Measurements from ENCODE around the gene MAP3K9.
"Not testable (repeated sequence)": the region's sequence is repeated elsewhere in the genome, so short reads cannot be mapped to it uniquely, and the experiment has no call there.

The MAP3K9 gene

GRCh38 chr14:70709726-70710382, 99.5 kb downstream of the MAP3K9 start:
- TF ChIP-seq, protein P1, sequence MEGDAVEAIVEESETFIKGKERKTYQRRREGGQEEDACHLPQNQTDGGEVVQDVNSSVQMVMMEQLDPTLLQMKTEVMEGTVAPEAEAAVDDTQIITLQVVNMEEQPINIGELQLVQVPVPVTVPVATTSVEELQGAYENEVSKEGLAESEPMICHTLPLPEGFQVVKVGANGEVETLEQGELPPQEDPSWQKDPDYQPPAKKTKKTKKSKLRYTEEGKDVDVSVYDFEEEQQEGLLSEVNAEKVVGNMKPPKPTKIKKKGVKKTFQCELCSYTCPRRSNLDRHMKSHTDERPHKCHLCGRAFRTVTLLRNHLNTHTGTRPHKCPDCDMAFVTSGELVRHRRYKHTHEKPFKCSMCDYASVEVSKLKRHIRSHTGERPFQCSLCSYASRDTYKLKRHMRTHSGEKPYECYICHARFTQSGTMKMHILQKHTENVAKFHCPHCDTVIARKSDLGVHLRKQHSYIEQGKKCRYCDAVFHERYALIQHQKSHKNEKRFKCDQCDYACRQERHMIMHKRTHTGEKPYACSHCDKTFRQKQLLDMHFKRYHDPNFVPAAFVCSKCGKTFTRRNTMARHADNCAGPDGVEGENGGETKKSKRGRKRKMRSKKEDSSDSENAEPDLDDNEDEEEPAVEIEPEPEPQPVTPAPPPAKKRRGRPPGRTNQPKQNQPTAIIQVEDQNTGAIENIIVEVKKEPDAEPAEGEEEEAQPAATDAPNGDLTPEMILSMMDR (IDR thresholded peaks at IDR 0.05; ENCODE audit: borderline replicate concordance, insufficient read depth, low read depth, low read length), result no peak
- no peak overlapping the region for H3K4me3 ChIP-seq (ENCODE audit: low read depth, low read length)

DNA sequence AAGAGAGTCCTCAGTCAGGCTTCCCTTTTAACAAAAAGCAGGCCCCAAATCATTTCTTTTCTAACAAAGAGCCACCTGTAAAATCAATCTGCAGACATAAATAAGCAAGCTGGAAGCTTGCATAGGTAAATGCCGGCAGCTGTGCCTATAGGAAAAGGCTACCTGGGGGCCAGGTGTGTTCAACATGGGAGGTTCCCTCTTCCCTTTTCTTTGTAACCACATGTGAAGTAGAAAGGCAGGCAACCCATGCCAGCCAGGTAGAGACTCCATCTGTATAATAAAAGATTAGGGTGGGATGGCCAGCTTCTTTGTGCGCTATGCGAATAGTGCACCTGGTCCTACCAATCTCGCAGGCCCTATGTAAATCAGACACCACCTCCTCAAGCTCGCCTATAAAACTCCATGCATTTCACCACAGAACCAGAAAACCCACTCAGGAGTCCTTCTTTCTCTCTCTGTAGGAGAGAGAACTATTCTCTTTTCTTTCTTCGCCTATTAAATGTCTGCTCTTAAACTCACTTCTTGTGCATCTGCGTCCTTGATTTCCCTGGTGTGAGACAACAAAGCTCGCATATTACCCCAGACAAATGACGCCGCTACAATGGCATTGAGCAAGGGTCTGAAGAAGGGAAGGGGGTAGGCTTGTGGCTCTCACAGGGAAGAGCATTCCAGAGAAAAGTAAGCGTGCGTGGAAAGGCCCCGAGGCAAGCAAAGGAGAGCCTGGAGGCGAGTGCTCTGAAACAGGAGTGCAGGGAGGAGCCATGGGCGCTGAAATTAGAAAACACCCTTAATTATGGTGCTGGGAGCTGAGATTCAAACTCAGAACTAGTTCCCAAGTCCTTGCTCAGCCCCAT, 100.4 kb downstream of the MAP3K9 start:
- no peak overlapping the region for H3K4me3 ChIP-seq (ENCODE audit: low read depth, low read length)
- TF ChIP-seq, protein P1 (IDR thresholded peaks at IDR 0.05; ENCODE audit: borderline replicate concordance, insufficient read depth, low read depth, low read length), result no peak

- no peak overlapping the region for H3K4me3 ChIP-seq (ENCODE audit: low read depth, low read length)
- TF ChIP-seq, protein P1 (IDR thresholded peaks at IDR 0.05; ENCODE audit: borderline replicate concordance, insufficient read depth, low read depth, low read length), result no peak
These were observed 101.9 kb downstream of the MAP3K9 start for GRCh38 chr14:70707138-70708038.

DNA sequence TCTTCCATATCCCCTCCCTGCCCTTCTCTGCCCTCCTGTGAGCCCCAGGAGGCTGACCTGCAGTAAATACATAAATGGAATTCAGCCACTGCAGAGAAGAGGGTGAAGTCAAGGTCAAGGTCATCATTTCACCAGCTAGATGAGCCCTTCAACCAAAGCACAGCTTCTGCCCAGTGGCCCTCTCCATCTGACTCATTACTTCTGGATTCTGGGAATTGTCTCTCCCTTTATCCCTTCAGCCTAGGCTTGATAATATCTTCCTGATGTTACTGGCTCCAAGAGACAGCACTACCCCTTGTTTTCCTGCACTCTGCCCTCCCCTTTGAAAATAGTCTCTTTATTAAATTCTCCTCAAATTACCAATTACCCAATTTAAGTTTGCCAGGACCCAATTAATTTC, 103.1 kb downstream of the MAP3K9 start:
- TF ChIP-seq, protein P1 (IDR thresholded peaks at IDR 0.05; ENCODE audit: borderline replicate concordance, insufficient read depth, low read depth, low read length), result no peak
- H3K4me3 ChIP-seq (ENCODE audit: low read depth, low read length), result no peak overlapping the region

DNA sequence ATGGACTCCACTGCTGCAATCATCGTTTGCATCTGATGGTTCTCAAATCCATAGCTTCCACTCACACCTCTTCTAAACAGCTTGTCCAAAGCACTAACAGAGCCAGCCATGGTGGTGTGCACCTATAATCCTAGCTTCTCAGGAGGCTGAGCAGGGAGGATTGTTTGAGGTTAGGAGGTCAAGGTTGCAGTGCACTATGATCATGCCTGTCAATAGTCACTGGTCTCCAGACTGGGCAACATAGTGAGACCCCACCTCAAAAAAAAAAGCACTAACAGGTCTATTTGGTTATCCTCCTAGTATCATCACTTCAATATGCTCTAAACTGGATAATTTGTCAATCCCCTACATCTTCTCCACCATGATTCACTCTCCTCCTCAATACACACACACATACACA, 104.4 kb downstream of the MAP3K9 start:
- TF ChIP-seq, protein P1 (IDR thresholded peaks at IDR 0.05; ENCODE audit: borderline replicate concordance, insufficient read depth, low read depth, low read length), result no peak
- no peak overlapping the region for H3K4me3 ChIP-seq (ENCODE audit: low read depth, low read length)

- H3K4me3 ChIP-seq (ENCODE audit: low read depth, low read length), result not testable (repeated sequence)
These were observed 105.6 kb downstream of the MAP3K9 start for GRCh38 chr14:70703621-70704168.

DNA sequence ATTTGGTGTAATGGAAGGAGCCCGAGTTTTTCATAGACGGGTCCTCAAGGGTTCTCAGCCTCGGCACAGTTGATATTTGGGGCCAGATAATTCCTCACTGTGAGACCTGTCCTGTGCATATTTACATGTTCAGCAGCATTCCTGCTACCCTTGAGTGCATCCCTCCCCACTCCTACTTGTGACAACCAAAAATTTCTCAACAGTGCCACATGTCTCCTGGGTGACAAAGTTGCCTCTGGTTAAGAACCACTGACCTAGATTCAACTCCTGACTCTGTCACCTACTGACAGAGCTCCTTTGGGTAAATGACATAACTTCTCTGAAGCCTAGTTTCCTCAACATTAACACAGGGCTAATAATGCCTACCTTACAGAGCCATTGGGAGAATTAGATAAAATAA, 107.2 kb downstream of the MAP3K9 start:
- no peak overlapping the region for H3K4me3 ChIP-seq (ENCODE audit: low read depth, low read length)
- TF ChIP-seq, protein P1 (IDR thresholded peaks at IDR 0.05; ENCODE audit: borderline replicate concordance, insufficient read depth, low read depth, low read length), result no peak
